B cell (primary cell): ENCODE data around the gene OCA2. TPM values are rescaled to one million over a fixed set of nuclear protein-coding genes. Genes with fewer than 3 reads are reported as not detected.

Experiments used
- ATAC-seq: fragments of 200-7000 bp; cut with Tn5 transposase; one replicate; pipeline ENCODE4 v1.10.0; 2021; ENCODE audit warnings: low read depth, mild to moderate bottlenecking, moderate number of reproducible peaks, moderate library complexity
- CTCF ChIA-PET: fragments of 350-600 bp; sonication (Branson Sonifier 250); formaldehyde crosslinking; loops from one replicate; lab custom pipeline; 2021; ENCODE audit warnings: antibody characterized with exemption, inconsistent platforms; lab: Charles Lee
- POLR2A ChIA-PET: fragments of 350-600 bp; sonication (Branson Sonifier 250); formaldehyde crosslinking; loops from one replicate; lab custom pipeline; 2021; ENCODE audit warnings: antibody characterized with exemption; lab: Charles Lee
- DNase-seq: peaks from one replicate; pipeline ENCODE4 v3.0.0; 2013
- H2AFZ ChIP-seq: 2 replicates; pipeline ENCODE4 v1.6.1; 2012; ENCODE audit warnings: mild to moderate bottlenecking, low read depth, low read length; ENCODE audit not compliant: insufficient read depth, poor library complexity, severe bottlenecking
- H3K27ac ChIP-seq, 2 donors: 1 replicate in 1 of 2; 2 replicates in 1 of 2; pipeline ENCODE4 v1.5.1; 2012 to 2013; ENCODE audit warnings: low read length in 2 of 2, mild to moderate bottlenecking in 2 of 2, moderate library complexity in 1 of 2
- H3K27me3 ChIP-seq, 4 experiments: fragments of 200-600 bp in 1 of 4; sonication (generic) in 1 of 4; replicated peaks in 1 of 4; 1 replicate in 2 of 4; 2 replicates in 2 of 4; pipeline versions ENCODE4 v1.6.1 to v1.7.0; 2013 to 2016; ENCODE audit warnings: low read length in 3 of 4, mild to moderate bottlenecking in 2 of 4, mixed read lengths in 1 of 4, moderate library complexity in 1 of 4; ENCODE audit not compliant: insufficient read depth in 4 of 4, control insufficient read depth in 3 of 4; ENCODE audit errors: control extremely low read depth in 1 of 4
- H3K36me3 ChIP-seq, 2 experiments: replicated peaks in 1 of 2; 1 replicate in 1 of 2; 2 replicates in 1 of 2; pipeline versions ENCODE4 v1.6.1 to v1.7.1; 2013; ENCODE audit warnings: low read length in 1 of 2; ENCODE audit not compliant: insufficient read depth in 2 of 2, control insufficient read depth in 1 of 2; ENCODE audit errors: control extremely low read depth in 1 of 2, extremely low read depth in 1 of 2
- H3K4me1 ChIP-seq, 2 donors: fragments of 200-600 bp in 1 of 2; sonication (generic) in 1 of 2; 1 replicate in 1 of 2; 2 replicates in 1 of 2; pipeline versions ENCODE4 v1.5.1 to v1.6.1; 2013 to 2017; ENCODE audit warnings: low read length in 2 of 2; ENCODE audit not compliant: control insufficient read depth in 2 of 2, insufficient read depth in 2 of 2
- H3K4me2 ChIP-seq: replicated peaks from 2 replicates; pipeline ENCODE3; 2012; ENCODE audit warnings: mild to moderate bottlenecking, low read depth, low read length; ENCODE audit not compliant: poor library complexity, severe bottlenecking
- H3K4me3 ChIP-seq, 5 experiments: fragments of 200-600 bp in 1 of 5; sonication (generic) in 1 of 5; 1 replicate in 3 of 5; 2 replicates in 2 of 5; pipeline versions ENCODE4 v1.5.1 to v1.7.0; 2011 to 2016; ENCODE audit warnings: low read length in 4 of 5, mild to moderate bottlenecking in 4 of 5, low read depth in 2 of 5, control low read depth in 1 of 5, moderate library complexity in 1 of 5; ENCODE audit not compliant: insufficient read depth in 1 of 5; ENCODE audit errors: control extremely low read depth in 1 of 5, extremely low read depth in 1 of 5
- H3K79me2 ChIP-seq: fragments of 200-600 bp; sonication (generic); one replicate; pipeline ENCODE4 v1.6.0; 2016; ENCODE audit warnings: low read length; ENCODE audit not compliant: control insufficient read depth, insufficient read depth
- H3K9ac ChIP-seq: fragments of 200-600 bp; sonication (generic); 2 replicates; pipeline ENCODE4 v1.6.1; 2017; ENCODE audit warnings: mild to moderate bottlenecking, low read length, moderate library complexity
- H3K9me3 ChIP-seq, 3 donors: one replicate each; pipeline versions ENCODE4 v1.6.1 to v1.7.1; 2013; ENCODE audit warnings: low read length in 2 of 3; ENCODE audit not compliant: control insufficient read depth in 2 of 3, insufficient read depth in 1 of 3; ENCODE audit errors: control extremely low read depth in 1 of 3
- H4K20me1 ChIP-seq: 2 replicates; pipeline ENCODE4 v1.6.0; 2012; ENCODE audit warnings: mild to moderate bottlenecking, low read length; ENCODE audit not compliant: insufficient read depth, control insufficient read depth, poor library complexity, severe bottlenecking
- H3K27ac Mint-ChIP-seq: one replicate; pipeline ENCODE4 v1.8.0; 2021; ENCODE audit warnings: mixed read lengths
- H3K27me3 Mint-ChIP-seq: one replicate; pipeline ENCODE4 v1.8.0; 2021; ENCODE audit warnings: mixed read lengths
- H3K4me1 Mint-ChIP-seq: one replicate; pipeline ENCODE4 v1.8.0; 2021; ENCODE audit warnings: mixed read lengths
- H3K4me3 Mint-ChIP-seq: one replicate; pipeline ENCODE4 v1.8.0; 2021; ENCODE audit warnings: mixed read lengths
- H3K9me3 Mint-ChIP-seq: one replicate; pipeline ENCODE4 v1.8.0; 2022; ENCODE audit warnings: mixed read lengths; ENCODE audit not compliant: insufficient read depth
- EZH2 ChIP-seq: IDR thresholded peaks from 2 replicates; pipeline ENCODE4 v1.6.1; 2012; ENCODE audit warnings: borderline replicate concordance, low read depth, mild to moderate bottlenecking, moderate library complexity, low read length; ENCODE audit not compliant: insufficient read depth, poor library complexity, severe bottlenecking
- WGBS: methylation state at CpG from one replicate; pipeline ENCODE4 v1.1.5; 2013; ENCODE audit warnings: missing lambda C conversion rate; ENCODE audit not compliant: insufficient coverage; 5-methylcytosine and 5-hydroxymethylcytosine counted together
- intact Hi-C: fragments of 100-400 bp; cut with micrococcal nuclease; formaldehyde crosslinking; loops from one replicate; pipeline ENCODE4 v1.10.0; 2022
- polyA plus RNA-seq: library from polyadenylated mRNA; depleted of rRNA; stranded (reverse); fragments of >200 nt; gene quantifications from 2 replicates; pipeline ENCODE4 v1.2.3, GENCODE V29; 2012
- total RNA-seq, 2 donors: library from RNA; stranded (reverse); fragments of 120-200 nt in 1 of 2; gene quantifications; 1 replicate in 1 of 2; 2 replicates in 1 of 2; pipeline versions ENCODE4 v1.2.3 to v1.2.4, GENCODE V29; 2013 to 2022
- TF ChIP-seq, protein P1 (sequence below): fragments of 200-600 bp; IDR thresholded peaks from one replicate; pipeline ENCODE4 v1.8.0; 2022; ENCODE audit warnings: antibody characterized with exemption, mild to moderate bottlenecking

OCA2 gene
- total and polyA plus RNA-seq, 2 donors (not counting 1 experiment from before 2014, with no cell fraction given), result 0.12 TPM; not detected in 1

DNA sequence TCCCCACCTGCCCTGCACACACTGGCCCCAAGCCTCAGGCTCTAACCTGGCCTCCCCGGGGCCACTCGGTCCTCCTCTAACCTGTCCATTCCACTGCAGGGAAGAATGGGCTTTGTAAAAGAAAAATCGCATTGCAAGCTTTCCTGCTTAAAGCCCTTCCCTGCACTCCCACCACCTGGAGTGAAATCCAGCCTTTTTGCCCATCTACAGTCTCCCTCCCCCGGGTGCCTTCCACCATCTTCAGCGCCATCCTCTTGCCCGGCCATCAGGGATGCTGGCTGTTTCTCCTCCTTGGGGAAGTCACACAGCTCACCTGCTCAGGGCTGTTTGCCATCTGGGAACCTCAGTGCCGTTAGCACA, 266.9 kb downstream of the OCA2 start:
- H3K36me3 ChIP-seq, result no peaks in the 10 kb centered on the region
- H3K4me3 ChIP-seq, result no peak overlapping the region
- H3K9me3 ChIP-seq, result peaks cover 0 to 13% (median 0%) of the 10 kb centered on the region in 3 donors
- Mint-ChIP-seq H3K9me3 (no peaks in the 10 kb centered on the region), H3K4me1 (no peaks in the 10 kb centered on the region), H3K27me3 (no peaks in the 10 kb centered on the region), H3K4me3 (no peak overlapping the region), H3K27ac (no peak overlapping the region)
- no peaks in the 10 kb centered on the region for H3K27me3 ChIP-seq
- CTCF ChIA-PET, result interaction anchor here (0.6 kb wide), 1 partner anchor 173 kb away, joined by 3 read pairs; no protein-coding TSS in a partner anchor
- TF ChIP-seq EZH2, result no peak
- TF ChIP-seq, protein P1, sequence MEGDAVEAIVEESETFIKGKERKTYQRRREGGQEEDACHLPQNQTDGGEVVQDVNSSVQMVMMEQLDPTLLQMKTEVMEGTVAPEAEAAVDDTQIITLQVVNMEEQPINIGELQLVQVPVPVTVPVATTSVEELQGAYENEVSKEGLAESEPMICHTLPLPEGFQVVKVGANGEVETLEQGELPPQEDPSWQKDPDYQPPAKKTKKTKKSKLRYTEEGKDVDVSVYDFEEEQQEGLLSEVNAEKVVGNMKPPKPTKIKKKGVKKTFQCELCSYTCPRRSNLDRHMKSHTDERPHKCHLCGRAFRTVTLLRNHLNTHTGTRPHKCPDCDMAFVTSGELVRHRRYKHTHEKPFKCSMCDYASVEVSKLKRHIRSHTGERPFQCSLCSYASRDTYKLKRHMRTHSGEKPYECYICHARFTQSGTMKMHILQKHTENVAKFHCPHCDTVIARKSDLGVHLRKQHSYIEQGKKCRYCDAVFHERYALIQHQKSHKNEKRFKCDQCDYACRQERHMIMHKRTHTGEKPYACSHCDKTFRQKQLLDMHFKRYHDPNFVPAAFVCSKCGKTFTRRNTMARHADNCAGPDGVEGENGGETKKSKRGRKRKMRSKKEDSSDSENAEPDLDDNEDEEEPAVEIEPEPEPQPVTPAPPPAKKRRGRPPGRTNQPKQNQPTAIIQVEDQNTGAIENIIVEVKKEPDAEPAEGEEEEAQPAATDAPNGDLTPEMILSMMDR, result no peak
- H3K4me1 ChIP-seq, result no peaks in the 10 kb centered on the region
- WGBS, result 91% methylated on average over 6 of the region's 7 CpGs
- intact Hi-C loops, result no loop called here
- no peaks in the 10 kb centered on the region for H3K79me2 ChIP-seq
- H4K20me1 ChIP-seq, result no peaks in the 10 kb centered on the region
- H3K4me2 ChIP-seq, result no peak overlapping the region
- H3K27ac ChIP-seq, result no peak overlapping the region
- H3K9ac ChIP-seq, result no peak overlapping the region
- no peak for DNase-seq
- ATAC-seq, result no peak
- H2AFZ ChIP-seq, result no peak overlapping the region
- POLR2A ChIA-PET, result no interaction called here

DNA sequence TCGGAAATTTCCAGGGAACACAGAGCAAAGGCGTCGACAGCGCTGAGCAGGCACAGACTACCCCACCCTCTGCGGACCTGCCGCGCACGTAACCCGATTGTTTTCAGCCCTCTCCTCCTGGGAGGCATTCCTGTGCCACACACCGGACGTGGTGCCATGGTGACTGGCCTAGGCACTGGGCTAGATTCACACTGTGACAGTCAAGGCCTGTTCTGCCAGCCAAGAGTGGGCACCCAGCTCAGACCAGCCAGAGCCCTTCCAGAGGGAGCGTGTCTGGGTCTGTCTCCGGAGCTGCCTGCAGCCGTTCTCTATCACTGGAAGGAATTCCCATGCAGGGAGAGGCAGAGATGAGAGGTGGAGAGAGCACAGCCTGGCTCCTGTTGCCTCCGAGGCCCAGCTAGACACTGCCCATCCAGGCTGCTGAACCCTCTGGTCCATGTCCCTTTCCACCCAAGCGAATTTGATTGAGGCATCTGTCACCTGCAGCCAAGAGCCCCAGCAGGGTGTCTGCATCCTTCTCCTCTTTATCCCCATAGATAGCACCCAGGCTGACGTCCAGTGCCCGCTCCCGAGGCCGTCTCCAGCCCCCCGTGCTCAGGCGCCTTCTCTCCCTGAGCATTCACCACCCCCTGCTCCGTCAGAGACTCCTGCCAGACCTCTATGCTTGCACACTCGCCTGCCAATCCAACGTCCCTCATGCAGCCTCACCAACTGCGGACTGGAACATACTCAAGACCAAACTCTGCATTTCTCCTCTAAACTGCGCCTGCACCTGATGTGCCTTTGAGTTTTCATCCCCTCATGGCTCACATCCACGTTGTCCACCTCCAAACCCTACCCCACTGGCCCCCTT, 267.5 kb downstream of the OCA2 start:
- H2AFZ ChIP-seq, result no peak overlapping the region
- H3K27ac ChIP-seq, result no peak overlapping the region
- H3K4me3 ChIP-seq, result no peak overlapping the region
- no peaks in the 10 kb centered on the region for H3K36me3 ChIP-seq
- Mint-ChIP-seq H3K9me3 (no peaks in the 10 kb centered on the region), H3K4me3 (no peak overlapping the region), H3K27ac (no peak overlapping the region), H3K27me3 (no peaks in the 10 kb centered on the region), H3K4me1 (no peaks in the 10 kb centered on the region)
- ATAC-seq, result no peak
- H3K27me3 ChIP-seq, result no peaks in the 10 kb centered on the region
- H3K4me1 ChIP-seq, result no peaks in the 10 kb centered on the region
- no peak overlapping the region for H3K4me2 ChIP-seq
- H3K9me3 ChIP-seq, result peaks cover 0 to 13% (median 0%) of the 10 kb centered on the region in 3 donors
- ChIA-PET CTCF (interaction anchor here (0.6 kb wide), 2 partner anchors 10 to 11 kb away, joined by 3 to 5 read pairs; no protein-coding TSS in a partner anchor), POLR2A (no interaction called here)
- no peaks in the 10 kb centered on the region for H4K20me1 ChIP-seq
- WGBS, result 91% methylated on average over 25 of the region's 28 CpGs
- no peaks in the 10 kb centered on the region for H3K79me2 ChIP-seq
- intact Hi-C loops, result no loop called here
- DNase-seq, result no peak
- no peak for TF ChIP-seq EZH2
- TF ChIP-seq, protein P1, result no peak
- no peak overlapping the region for H3K9ac ChIP-seq
